Sigmoid colon (tissue), 7 donors: ENCODE data around the gene MTERF2. TPM values are rescaled to one million over a fixed set of nuclear protein-coding genes. Genes with fewer than 3 reads are reported as not detected.
"Not testable (repeated sequence)": the region's sequence is repeated elsewhere in the genome, so short reads cannot be mapped to it uniquely, and the experiment has no call there.

Source experiments
- DNase-seq: peaks from one replicate; pipeline ENCODE4 v3.0.0-alpha.2; 2019
- H3K27ac ChIP-seq, 4 donors: fragments of 200-600 bp; sonication (generic); one replicate each; pipeline ENCODE4 v1.5.1; 2016 to 2019; ENCODE audit warnings: mild to moderate bottlenecking in 1 of 4
- H3K27me3 ChIP-seq, 3 donors: fragments of 200-600 bp; sonication (generic); one replicate each; pipeline ENCODE4 v1.5.1; 2019; ENCODE audit warnings: mild to moderate bottlenecking in 1 of 3
- H3K36me3 ChIP-seq, 4 donors: fragments of 200-600 bp; sonication (generic); one replicate each; pipeline ENCODE4 v1.5.1; 2016 to 2019
- H3K4me1 ChIP-seq, 4 donors: fragments of 200-600 bp; sonication (generic); one replicate each; pipeline ENCODE4 v1.5.1; 2017 to 2019
- H3K4me3 ChIP-seq, 4 donors: fragments of 200-600 bp; sonication (generic); one replicate each; pipeline ENCODE4 v1.5.1; 2017 to 2019; ENCODE audit warnings: mild to moderate bottlenecking in 2 of 4, moderate library complexity in 1 of 4
- H3K9me3 ChIP-seq, 4 donors: fragments of 200-600 bp in 3 of 4; sonication (generic) in 3 of 4; one replicate each; pipeline versions ENCODE4 v1.5.1 to v1.6.1; 2013 to 2019
- CTCF ChIP-seq, 4 experiments: fragments of 450-650 bp in 3 of 4; fragments of 200-600 bp in 1 of 4; IDR thresholded peaks; one replicate each; pipeline ENCODE4 v1.5.1; 2016 to 2019; ENCODE audit warnings: antibody characterized with exemption in 4 of 4, mild to moderate bottlenecking in 3 of 4, moderate library complexity in 2 of 4
- EP300 ChIP-seq, 4 donors: sonication (generic); formaldehyde crosslinking; IDR thresholded peaks; one replicate each; pipeline ENCODE4 v1.6.1; 2017; ENCODE audit warnings: antibody characterized with exemption in 4 of 4
- POLR2A ChIP-seq, 2 donors: fragments of 450-650 bp; IDR thresholded peaks; one replicate each; pipeline ENCODE4 v1.6.1; 2016; ENCODE audit warnings: antibody characterized with exemption in 2 of 2, mild to moderate bottlenecking in 2 of 2, moderate library complexity in 2 of 2
- POLR2AphosphoS5 ChIP-seq, 4 donors: sonication (generic); formaldehyde crosslinking; IDR thresholded peaks; one replicate each; pipeline ENCODE4 v1.6.1; 2017; ENCODE audit warnings: antibody characterized with exemption in 4 of 4
- WGBS, 2 donors: extraction: QIAGEN DNeasy Blood & Tissue Kit; methylation state at CpG; one replicate each; pipeline ENCODE4 v1.1.7; 2013; 5-methylcytosine and 5-hydroxymethylcytosine counted together
- intact Hi-C: fragments of 100-400 bp; cut with DNase I; formaldehyde crosslinking; loops from one replicate; pipeline ENCODE4 v1.15.1; 2023
- polyA plus RNA-seq, 3 donors: library from polyadenylated mRNA; stranded (reverse); fragments of 200-250 nt; gene quantifications; one replicate each; pipeline ENCODE4 v1.2.3, GENCODE V29; 2013
- total RNA-seq, 4 donors: library from RNA; depleted of rRNA; stranded (reverse); fragments of >200 nt; gene quantifications; one replicate each; pipeline ENCODE4 v1.1.0, GENCODE V29; 2016
- donor health status: healthy with polysubstance abuse.
- donor health status: Bipolar disorder and iron deficiency.
- donor health status: healthy.

Gene MTERF2
- total and polyA plus RNA-seq, 7 donors = 6.6 to 31.1 (median 15.8) TPM

DNA sequence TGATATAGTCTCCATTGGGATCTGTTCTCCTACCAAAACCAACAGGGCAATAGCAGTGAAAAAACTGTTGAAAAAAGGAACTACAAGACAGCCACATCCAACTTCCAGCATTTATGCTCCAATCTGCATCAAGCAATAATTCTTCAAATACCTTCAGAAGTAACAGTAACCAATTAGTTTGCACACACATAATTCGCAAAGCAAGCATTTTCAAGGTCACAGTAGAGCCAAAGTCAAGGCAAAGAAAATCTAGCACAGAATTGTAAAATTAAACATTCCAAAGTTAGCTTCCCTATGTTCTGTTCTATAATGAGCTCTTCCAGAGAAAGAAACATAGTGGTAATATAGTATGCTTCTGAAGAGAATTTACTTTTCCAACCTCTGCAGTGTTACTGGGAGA is 11.0 kb upstream of the MTERF2 start:
- DNase-seq = no peak
- intact Hi-C loops = no loop called here
- Histone ChIP-seq H3K27ac (no peak overlapping the region), H3K4me3 (no peak overlapping the region), H3K9me3 (no peaks in the 10 kb centered on the region), H3K36me3 (peaks cover 0 to 51% (median 2%) of the 10 kb centered on the region in 4 donors), H3K27me3 (no peaks in the 10 kb centered on the region), H3K4me1 (peaks cover 0 to 20% (median 8%) of the 10 kb centered on the region in 4 donors)
- TF ChIP-seq EP300 (IDR thresholded peaks at IDR 0.05) = no peak
- WGBS, 2 donors = 98 to 99% methylated on average over 1 of the region's 1 CpG

- peak overlapping the region in 1 of 4 donors; percentile 75 for H3K27ac ChIP-seq
Measured at GRCh38 chr12:106996102-106996501, 9.2 kb upstream of the MTERF2 start.

GRCh38 chr12:106994579-106995220 is 7.8 kb upstream of the MTERF2 start:
- DNase-seq = no peak
- TF ChIP-seq EP300 (IDR thresholded peaks at IDR 0.05) (no peak), POLR2AphosphoS5 (IDR thresholded peaks at IDR 0.05) (no peak), CTCF (IDR thresholded peaks at IDR 0.05) (no peak), POLR2A (IDR thresholded peaks at IDR 0.05) (no peak)
- H3K4me1 ChIP-seq = peaks cover 0 to 20% (median 8%) of the 10 kb centered on the region in 4 donors
- H3K9me3 ChIP-seq = no peaks in the 10 kb centered on the region
- intact Hi-C loops = no loop called here
- no peak overlapping the region for H3K4me3 ChIP-seq
- H3K36me3 ChIP-seq = peaks cover 0 to 34% (median 2%) of the 10 kb centered on the region in 4 donors
- H3K27ac ChIP-seq = peak overlapping the region; percentile 12 to 75 (median 44)
- 72 to 79% methylated on average over 2 of the region's 2 CpGs for WGBS, 2 donors
- no peaks in the 10 kb centered on the region for H3K27me3 ChIP-seq

More at GRCh38 chr12:106996102-106996501, 9.2 kb upstream of the MTERF2 start:
- DNase-seq, intact Hi-C loops, H3K4me3 ChIP-seq, H3K9me3 ChIP-seq, H3K27me3 ChIP-seq: not testable (repeated sequence)
- peaks cover 0 to 49% (median 2%) of the 10 kb centered on the region in 4 donors for H3K36me3 ChIP-seq
- H3K4me1 ChIP-seq = peaks cover 0 to 20% (median 8%) of the 10 kb centered on the region in 4 donors
- WGBS, 2 donors = 95 to 98% methylated on average over 5 of the region's 5 CpGs

GRCh38 chr12:106987846-106988245 is 900 bp upstream of the MTERF2 start:
- Histone ChIP-seq H3K9me3 (no peaks in the 10 kb centered on the region), H3K27ac (peak overlapping the region; percentile 92 to 96 (median 94)), H3K4me1 (peaks cover 0 to 32% (median 18%) of the 10 kb centered on the region in 4 donors), H3K27me3 (no peaks in the 10 kb centered on the region), H3K36me3 (peaks cover 0 to 19% (median 3%) of the 10 kb centered on the region in 4 donors), H3K4me3 (peak overlapping the region in 1 of 4 donors; percentile 76)
- 67 to 79% methylated on average over 6 of the region's 6 CpGs for WGBS, 2 donors
- intact Hi-C loops = loop anchor here (1.0 to 2.0 kb wide), 3 partner anchors 31 to 105 kb away; partner anchors contain the start of gene CRY1
- TF ChIP-seq CTCF (IDR thresholded peaks at IDR 0.05) = no peak
- no peak for DNase-seq

- Histone ChIP-seq H3K9me3 (no peaks in the 10 kb centered on the region), H3K27ac (peak overlapping the region; percentile 92 to 96 (median 94)), H3K4me3 (peak overlapping the region; percentile 70 to 76 (median 73)), H3K4me1 (peaks cover 0 to 35% (median 21%) of the 10 kb centered on the region in 4 donors), H3K36me3 (peaks cover 0 to 23% (median 3%) of the 10 kb centered on the region in 4 donors), H3K27me3 (no peaks in the 10 kb centered on the region)
- TF ChIP-seq POLR2AphosphoS5 (IDR thresholded peaks at IDR 0.05) (no peak), EP300 (IDR thresholded peaks at IDR 0.05) (no peak), CTCF (IDR thresholded peaks at IDR 0.05) (no peak), POLR2A (IDR thresholded peaks at IDR 0.05) (no peak)
- WGBS, 2 donors = 29 to 35% methylated on average over 4 of the region's 4 CpGs
- no peak for DNase-seq
- intact Hi-C loops = loop anchor here (2.0 kb wide), 2 partner anchors 29 to 41 kb away; no protein-coding TSS in a partner anchor
Measured at GRCh38 chr12:106986135-106986534, 811 bp downstream of the MTERF2 start.
